K562 (cell line): Measurements from ENCODE around the gene TMCC2. TPM values are rescaled to one million over a fixed set of nuclear protein-coding genes. Genes with fewer than 3 reads are reported as not detected.

Source experiments
- ATAC-seq: fragments of 200-7000 bp; cut with Tn5 transposase; 3 replicates; pipeline ENCODE4 v1.9.1; 2020; ENCODE audit warnings: moderate library complexity
- BruUV-seq: library from RNA; stranded (reverse); fragments of 400-500 nt; replicated peaks from 2 replicates; lab custom pipeline; 2021; lab: Mats Ljungman, UMichigan
- CTCF ChIA-PET: fragments of 300-600 bp; formaldehyde crosslinking; extraction: SDS; loops from one replicate; lab custom pipeline; 2021; ENCODE audit warnings: low intra/inter-chr PET ratio; lab: Yijun Ruan, JAX
- POLR2A ChIA-PET: fragments of 300-600, 350-650 bp; sonication (Branson Sonifier 250); formaldehyde crosslinking; extraction: SDS; loops from one replicate; lab custom pipeline; 2021; ENCODE audit warnings: antibody characterized with exemption, inconsistent platforms; lab: Yijun Ruan, JAX
- DNase-seq, 4 experiments: peaks; one replicate each; pipeline versions ENCODE4 v3.0.0 to v3.0.0-alpha.2; 2011 to 2018; ENCODE audit warnings: low spot score in 3 of 4, mixed read lengths in 3 of 4; ENCODE audit errors: extremely low read depth in 1 of 4
- FAIRE-seq: peaks from 2 replicates; lab custom pipeline; 2011; peaks lifted over from hg19 to GRCh38; lab: Jason Lieb, UNC
- H2AFZ ChIP-seq: 2 replicates; pipeline ENCODE4 v1.6.0; 2011; ENCODE audit warnings: low read depth, low read length, control low read depth, inconsistent platforms
- H3K27ac ChIP-seq: fragments of 200-600 bp; 3 replicates; pipeline ENCODE4 v1.8.0; 2011; ENCODE audit warnings: low read depth, mild to moderate bottlenecking, control low read depth, inconsistent platforms, low read length, moderate library complexity, mixed read lengths; ENCODE audit errors: extremely low read depth
- H3K27me3 ChIP-seq, 2 experiments: fragments of 300-600 bp in 1 of 2; 2 replicates in 1 of 2; 3 replicates in 1 of 2; pipeline versions ENCODE4 v1.6.0 to v1.8.0; 2011; ENCODE audit warnings: inconsistent platforms in 2 of 2, low read length in 2 of 2, mild to moderate bottlenecking in 1 of 2, mixed read lengths in 1 of 2, moderate library complexity in 1 of 2; ENCODE audit not compliant: control insufficient read depth in 2 of 2, insufficient read depth in 2 of 2
- H3K36me3 ChIP-seq: fragments of 300-600 bp; 3 replicates; pipeline ENCODE4 v1.8.0; 2011; ENCODE audit warnings: mild to moderate bottlenecking, low read length, inconsistent platforms; ENCODE audit not compliant: control insufficient read depth, insufficient read depth
- H3K4me1 ChIP-seq, 2 experiments: fragments of 200-600 bp in 1 of 2; replicated peaks in 1 of 2; 2 replicates in 1 of 2; 3 replicates in 1 of 2; pipeline versions ENCODE4 v1.5.1 to v1.8.0; 2011; ENCODE audit warnings: inconsistent platforms in 2 of 2, low read length in 2 of 2, mild to moderate bottlenecking in 1 of 2, mixed read lengths in 1 of 2, moderate library complexity in 1 of 2; ENCODE audit not compliant: control insufficient read depth in 2 of 2, insufficient read depth in 2 of 2
- H3K4me2 ChIP-seq: 2 replicates; pipeline ENCODE4 v1.6.1; 2011; ENCODE audit warnings: low read length, control low read depth, inconsistent platforms, mixed read lengths; ENCODE audit not compliant: insufficient read depth
- H3K4me3 ChIP-seq: fragments of 200-600 bp; sonication (generic), shearing (Covaris generic); 2 replicates; pipeline ENCODE4 v1.5.1; 2016; ENCODE audit warnings: control low read depth, inconsistent platforms
- H3K79me2 ChIP-seq: fragments of 200-600 bp; 3 replicates; pipeline ENCODE4 v1.8.0; 2011; ENCODE audit warnings: low read length, inconsistent platforms; ENCODE audit not compliant: control insufficient read depth, insufficient read depth
- H3K9ac ChIP-seq, 2 experiments: 2 replicates each; pipeline versions ENCODE4 v1.6.0 to v1.6.1; 2011; ENCODE audit warnings: low read depth in 2 of 2, low read length in 2 of 2, control low read depth in 1 of 2, inconsistent platforms in 1 of 2, mild to moderate bottlenecking in 1 of 2, mixed read lengths in 1 of 2; ENCODE audit not compliant: insufficient read depth in 1 of 2
- H3K9me1 ChIP-seq: one replicate; pipeline ENCODE4 v1.6.0; 2011; ENCODE audit warnings: inconsistent platforms, mild to moderate bottlenecking, low read length, moderate library complexity; ENCODE audit not compliant: control insufficient read depth, insufficient read depth
- H3K9me3 ChIP-seq: replicated peaks from 2 replicates; pipeline ENCODE4 v1.5.1; 2011; ENCODE audit warnings: low read depth, low read length, inconsistent platforms; ENCODE audit not compliant: control insufficient read depth, insufficient read depth
- H4K20me1 ChIP-seq: replicated peaks from 2 replicates; pipeline ENCODE4 v1.6.1; 2011; ENCODE audit warnings: low read length, inconsistent platforms, mixed read lengths; ENCODE audit not compliant: control insufficient read depth, insufficient read depth
- WGBS: fragments of 100-300 bp; shearing (Covaris generic); methylation state at CpG from one replicate; pipeline ENCODE4 v1.1.6; 2016; ENCODE audit warnings: low coverage, mixed read lengths; ENCODE audit not compliant: insufficient coverage; ENCODE audit errors: missing lambda C conversion rate; 5-methylcytosine and 5-hydroxymethylcytosine counted together
- in situ Hi-C: fragments of 300-500 bp; cut with MboI; formaldehyde crosslinking; loops from 4 replicates; pipeline ENCODE4 v1.15.0; 2018; ENCODE audit warnings: inconsistent platforms, mixed read lengths
- intact Hi-C: fragments of 100-400 bp; cut with micrococcal nuclease; formaldehyde crosslinking; loops from 2 replicates; pipeline ENCODE4 v1.14.2; 2022
- polyA plus RNA-seq, 8 experiments: library from polyadenylated mRNA; depleted of rRNA in 4 of 8; stranded (reverse) in 5 of 8; unstranded in 3 of 8; fragments of >200 nt; fragmentation: Nextera tagmentation in 2 of 8; fragmentation: Illumina TruSeq in 1 of 8; extraction: Ambion mirVana in 2 of 8; extraction: Trizol in 1 of 8; gene quantifications; 2 replicates each; pipeline versions ENCODE4 v1.2.1 to v1.2.3, GENCODE V29; 2011 to 2014; ENCODE audit warnings: inconsistent platforms in 1 of 8, missing spikeins in 1 of 8
- total RNA-seq, 7 experiments: library from RNA; depleted of rRNA in 6 of 7; stranded (reverse); fragments of >200 nt in 6 of 7; fragmentation: Illumina TruSeq in 2 of 7; extraction: Trizol in 2 of 7; gene quantifications; 2 replicates each; pipeline versions ENCODE4 v1.2.1 to v1.2.3, GENCODE V29; 2011 to 2021; ENCODE audit warnings: low replicate concordance in 1 of 7
- TF ChIP-seq, protein P1 (sequence below): sonication (generic); formaldehyde crosslinking; IDR thresholded peaks from 2 replicates; pipeline ENCODE4 v1.8.1; 2023; ENCODE audit warnings: mild to moderate bottlenecking, missing genetic modification reagents
- TF ChIP-seq, protein P2 (sequence below): fragments of 250-450 bp; sonication (Bioruptor Pico); IDR thresholded peaks from 2 replicates; pipeline ENCODE4 v1.8.0; 2021; ENCODE audit warnings: borderline replicate concordance, mild to moderate bottlenecking, moderate library complexity; ENCODE audit not compliant: poor library complexity, severe bottlenecking

TMCC2 gene
- total and polyA plus RNA-seq, 9 of the 15 experiments (the other 6 are each of a cell fraction or from before 2014, with no cell fraction given), result 0.06 to 1.8 (median 0.98) TPM

DNA sequence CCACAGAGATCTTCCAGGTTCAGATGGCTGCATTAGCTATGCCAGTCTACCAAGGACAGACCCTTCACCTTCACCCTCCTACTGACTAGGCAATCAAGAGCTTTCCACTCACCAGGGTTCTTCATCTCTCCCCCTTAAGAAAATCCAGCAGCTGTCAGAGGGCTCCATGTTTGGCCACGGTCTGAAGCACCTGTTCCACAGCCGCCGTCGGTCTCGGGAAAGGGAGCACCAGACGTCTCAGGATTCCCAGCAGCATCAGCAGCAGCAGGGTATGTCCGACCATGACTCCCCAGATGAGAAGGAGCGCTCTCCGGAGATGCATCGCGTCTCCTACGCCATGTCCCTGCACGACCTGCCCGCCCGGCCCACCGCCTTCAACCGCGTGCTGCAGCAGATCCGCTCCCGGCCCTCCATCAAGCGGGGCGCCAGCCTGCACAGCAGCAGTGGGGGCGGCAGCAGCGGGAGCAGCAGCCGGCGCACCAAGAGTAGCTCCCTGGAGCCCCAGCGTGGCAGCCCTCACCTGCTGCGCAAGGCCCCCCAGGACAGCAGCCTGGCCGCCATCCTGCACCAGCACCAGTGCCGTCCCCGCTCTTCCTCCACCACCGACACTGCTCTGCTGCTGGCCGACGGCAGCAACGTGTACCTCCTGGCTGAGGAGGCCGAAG, 13.8 kb downstream of the TMCC2 start:
- in situ Hi-C loops, result no loop called here
- no peaks in the 10 kb centered on the region for H3K9me1 ChIP-seq
- no peak overlapping the region for H3K4me2 ChIP-seq
- H2AFZ ChIP-seq, result no peak overlapping the region
- no peak overlapping the region for H3K9ac ChIP-seq
- DNase-seq (no peak), FAIRE-seq (no peak), ATAC-seq (no peak)
- no peaks in the 10 kb centered on the region for H4K20me1 ChIP-seq
- 63% methylated on average over 35 of the region's 36 CpGs for WGBS
- H3K27ac ChIP-seq, result no peak overlapping the region
- intact Hi-C loops, result no loop called here
- H3K27me3 ChIP-seq, result peaks cover 0 to 22% of the 10 kb centered on the region in 2 experiments; a peak in 2 of 5 replicates
- no TSS peak for BruUV-seq
- POLR2A ChIA-PET, result interaction anchor here (0.5 to 0.6 kb wide), 2 partner anchors 44 to 258 kb away, joined by 3 read pairs; no protein-coding TSS in a partner anchor
- H3K4me3 ChIP-seq, result no peak overlapping the region
- TF ChIP-seq, protein P1, sequence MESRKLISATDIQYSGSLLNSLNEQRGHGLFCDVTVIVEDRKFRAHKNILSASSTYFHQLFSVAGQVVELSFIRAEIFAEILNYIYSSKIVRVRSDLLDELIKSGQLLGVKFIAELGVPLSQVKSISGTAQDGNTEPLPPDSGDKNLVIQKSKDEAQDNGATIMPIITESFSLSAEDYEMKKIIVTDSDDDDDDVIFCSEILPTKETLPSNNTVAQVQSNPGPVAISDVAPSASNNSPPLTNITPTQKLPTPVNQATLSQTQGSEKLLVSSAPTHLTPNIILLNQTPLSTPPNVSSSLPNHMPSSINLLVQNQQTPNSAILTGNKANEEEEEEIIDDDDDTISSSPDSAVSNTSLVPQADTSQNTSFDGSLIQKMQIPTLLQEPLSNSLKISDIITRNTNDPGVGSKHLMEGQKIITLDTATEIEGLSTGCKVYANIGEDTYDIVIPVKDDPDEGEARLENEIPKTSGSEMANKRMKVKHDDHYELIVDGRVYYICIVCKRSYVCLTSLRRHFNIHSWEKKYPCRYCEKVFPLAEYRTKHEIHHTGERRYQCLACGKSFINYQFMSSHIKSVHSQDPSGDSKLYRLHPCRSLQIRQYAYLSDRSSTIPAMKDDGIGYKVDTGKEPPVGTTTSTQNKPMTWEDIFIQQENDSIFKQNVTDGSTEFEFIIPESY (CRISPR knock-in tag), result 0 out of 2 replicates have a peak, but pooled peaks have one; percentile 23
- TF ChIP-seq, protein P2, sequence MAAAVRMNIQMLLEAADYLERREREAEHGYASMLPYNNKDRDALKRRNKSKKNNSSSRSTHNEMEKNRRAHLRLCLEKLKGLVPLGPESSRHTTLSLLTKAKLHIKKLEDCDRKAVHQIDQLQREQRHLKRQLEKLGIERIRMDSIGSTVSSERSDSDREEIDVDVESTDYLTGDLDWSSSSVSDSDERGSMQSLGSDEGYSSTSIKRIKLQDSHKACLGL (CRISPR knock-in tag), result no peak
- CTCF ChIA-PET, result no interaction called here
- H3K4me1 ChIP-seq, result peaks cover 14 to 19% of the 10 kb centered on the region in 2 experiments
- H3K79me2 ChIP-seq, result no peaks in the 10 kb centered on the region
- H3K9me3 ChIP-seq, result no peaks in the 10 kb centered on the region
- H3K36me3 ChIP-seq, result no peaks in the 10 kb centered on the region
